ENCODE results near the gene VPS54.

Gene VPS54

DNA sequence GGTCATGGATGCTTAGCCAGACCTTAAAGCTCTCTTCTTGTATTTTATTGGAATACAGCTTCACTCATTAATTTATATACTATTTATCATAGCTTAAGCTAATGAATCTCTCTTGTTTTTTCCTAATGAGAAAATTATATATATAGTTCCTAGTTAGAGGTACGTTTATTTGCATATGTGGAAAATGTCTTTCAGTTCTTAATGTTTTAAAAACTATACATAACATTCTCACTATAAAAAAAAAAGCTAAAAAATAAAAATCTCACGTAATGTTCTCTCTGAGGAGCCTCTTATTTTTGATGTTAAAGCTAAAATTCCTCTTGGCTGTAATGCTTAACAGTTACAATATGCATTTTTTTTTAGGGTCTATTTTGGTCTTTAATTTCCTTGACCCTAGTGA is 160.9 kb downstream of the VPS54 start:
- TF ChIP-seq, protein P1, sequence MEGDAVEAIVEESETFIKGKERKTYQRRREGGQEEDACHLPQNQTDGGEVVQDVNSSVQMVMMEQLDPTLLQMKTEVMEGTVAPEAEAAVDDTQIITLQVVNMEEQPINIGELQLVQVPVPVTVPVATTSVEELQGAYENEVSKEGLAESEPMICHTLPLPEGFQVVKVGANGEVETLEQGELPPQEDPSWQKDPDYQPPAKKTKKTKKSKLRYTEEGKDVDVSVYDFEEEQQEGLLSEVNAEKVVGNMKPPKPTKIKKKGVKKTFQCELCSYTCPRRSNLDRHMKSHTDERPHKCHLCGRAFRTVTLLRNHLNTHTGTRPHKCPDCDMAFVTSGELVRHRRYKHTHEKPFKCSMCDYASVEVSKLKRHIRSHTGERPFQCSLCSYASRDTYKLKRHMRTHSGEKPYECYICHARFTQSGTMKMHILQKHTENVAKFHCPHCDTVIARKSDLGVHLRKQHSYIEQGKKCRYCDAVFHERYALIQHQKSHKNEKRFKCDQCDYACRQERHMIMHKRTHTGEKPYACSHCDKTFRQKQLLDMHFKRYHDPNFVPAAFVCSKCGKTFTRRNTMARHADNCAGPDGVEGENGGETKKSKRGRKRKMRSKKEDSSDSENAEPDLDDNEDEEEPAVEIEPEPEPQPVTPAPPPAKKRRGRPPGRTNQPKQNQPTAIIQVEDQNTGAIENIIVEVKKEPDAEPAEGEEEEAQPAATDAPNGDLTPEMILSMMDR (IDR thresholded peaks at IDR 0.05; ENCODE audit: insufficient read depth, low read depth, low read length, missing control alignments), result no peak
- no peak for DNase-seq (ENCODE audit: low read depth)
- H3K4me3 ChIP-seq (ENCODE audit: low read length), result no peak overlapping the region

DNA sequence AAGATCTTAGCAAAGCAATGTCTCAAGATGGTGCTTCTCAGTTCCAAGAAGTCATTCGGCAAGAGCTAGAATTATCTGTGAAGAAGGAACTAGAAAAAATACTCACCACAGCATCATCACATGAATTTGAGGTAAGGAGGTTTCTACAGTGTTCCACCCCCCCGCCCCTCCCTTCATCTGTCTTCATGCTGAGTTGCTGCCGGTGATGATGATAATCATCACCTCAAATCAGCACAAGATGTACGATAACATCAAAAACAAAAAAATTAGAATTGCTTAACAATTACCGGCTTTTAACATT is 163.0 kb downstream of the VPS54 start:
- TF ChIP-seq, protein P1 (IDR thresholded peaks at IDR 0.05; ENCODE audit: insufficient read depth, low read depth, low read length, missing control alignments), result no peak
- no peak for DNase-seq (ENCODE audit: low read depth)
- H3K4me3 ChIP-seq (ENCODE audit: low read length), result no peak overlapping the region

GRCh38 chr2:63855418-63856302 is 163.6 kb downstream of the VPS54 start:
- DNase-seq (ENCODE audit: low read depth), result no peak
- no peak overlapping the region for H3K4me3 ChIP-seq (ENCODE audit: low read length)
- TF ChIP-seq, protein P1 (IDR thresholded peaks at IDR 0.05; ENCODE audit: insufficient read depth, low read depth, low read length, missing control alignments), result no peak

- no peak overlapping the region for H3K4me3 ChIP-seq (ENCODE audit: low read length)
- DNase-seq (ENCODE audit: low read depth), result no peak
- TF ChIP-seq, protein P1 (IDR thresholded peaks at IDR 0.05; ENCODE audit: insufficient read depth, low read depth, low read length, missing control alignments), result no peak
These were observed 165.5 kb downstream of the VPS54 start for GRCh38 chr2:63853527-63854310.

DNA sequence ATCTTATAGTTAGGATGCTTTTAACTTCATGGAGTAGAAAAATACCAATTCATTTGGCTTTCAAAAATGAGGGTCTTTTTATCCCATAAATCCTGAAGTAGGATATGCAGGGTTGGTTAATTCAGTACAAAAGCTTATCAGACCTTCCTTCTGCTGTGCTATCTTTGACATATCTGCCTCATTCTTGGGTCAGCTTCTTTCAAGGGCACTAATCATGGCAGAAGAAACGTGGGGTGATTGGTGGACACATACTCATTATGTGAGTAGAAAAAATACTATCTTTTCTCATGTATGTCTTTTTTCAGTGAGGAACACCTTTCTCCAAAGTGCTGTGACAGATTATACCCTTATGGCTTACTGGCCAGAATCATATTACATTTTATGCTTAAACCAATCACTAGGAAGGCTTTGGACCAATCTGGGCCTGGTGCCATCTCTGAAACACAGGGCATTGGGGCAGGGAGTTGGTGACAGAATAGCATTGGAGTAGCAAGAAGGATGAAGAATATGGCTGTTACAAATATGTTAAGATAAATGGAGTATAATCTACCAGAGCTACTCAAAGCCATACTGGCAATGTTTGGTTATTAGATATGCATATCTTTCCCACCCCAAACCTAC is 167.4 kb downstream of the VPS54 start:
- no peak overlapping the region for H3K4me3 ChIP-seq (ENCODE audit: low read length)
- no peak for DNase-seq (ENCODE audit: low read depth)
- TF ChIP-seq, protein P1 (IDR thresholded peaks at IDR 0.05; ENCODE audit: insufficient read depth, low read depth, low read length, missing control alignments), result no peak

- DNase-seq (ENCODE audit: low read depth), result no peak
- TF ChIP-seq, protein P1 (IDR thresholded peaks at IDR 0.05; ENCODE audit: insufficient read depth, low read depth, low read length, missing control alignments), result no peak
- no peak overlapping the region for H3K4me3 ChIP-seq (ENCODE audit: low read length)
These were observed 168.6 kb downstream of the VPS54 start for GRCh38 chr2:63850649-63851048.
